SH-SY5Y (cell line): ENCODE measurements around the gene KRTAP4-7.

ENCODE experiments used
- GATA2 ChIP-seq: IDR thresholded peaks from 2 replicates; pipeline ENCODE4 v1.6.1; 2011; ENCODE audit warnings: mild to moderate bottlenecking, low read depth, low read length
- GATA3 ChIP-seq: IDR thresholded peaks from 2 replicates; pipeline ENCODE4 v1.6.1; 2011; ENCODE audit warnings: low read depth, mild to moderate bottlenecking, low read length, moderate library complexity

- TF ChIP-seq GATA2 (no peak), GATA3 (no peak)
These were observed 29.9 kb upstream of the KRTAP4-7 start for GRCh38 chr17:41054025-41054424.
